ENCODE data around the gene PYY. TPM values are rescaled to one million over a fixed set of nuclear protein-coding genes. Genes with fewer than 3 reads are reported as not detected.

PYY gene
- total RNA-seq, 1 experiment from 2014 or later, result not detected

DNA sequence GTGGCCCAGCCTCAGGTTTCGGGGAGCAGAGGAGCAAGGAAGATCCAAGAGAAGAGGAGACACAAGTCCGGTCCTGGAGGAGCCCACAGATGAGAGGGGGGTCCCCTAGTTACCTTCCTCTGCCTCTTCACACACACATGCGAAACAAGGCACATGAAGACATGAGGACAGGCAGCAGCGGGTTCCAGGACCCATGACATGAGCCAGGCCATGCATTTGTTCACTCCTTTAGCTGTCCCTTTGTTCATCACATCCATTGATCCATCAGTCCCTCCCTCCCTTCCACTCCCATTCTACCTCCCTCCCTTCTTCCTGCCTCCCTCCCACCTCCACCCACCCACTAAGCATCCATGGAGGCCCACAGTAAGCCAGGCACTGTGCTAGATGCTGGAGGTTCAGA is 20.8 kb downstream of the PYY start:
- Histone ChIP-seq H3K4me3 (ENCODE audit: low read length) (no peak overlapping the region), H3K27ac (ENCODE audit: low read length) (no peak overlapping the region), H3K27me3 (ENCODE audit: low read length) (no peaks in the 10 kb centered on the region), H2AFZ (ENCODE audit: low read length) (no peak overlapping the region), H3K9me3 (ENCODE audit: low read length) (no peaks in the 10 kb centered on the region), H3K4me2 (ENCODE audit: low read length) (no peak overlapping the region), H3K79me2 (ENCODE audit: low read length) (no peaks in the 10 kb centered on the region), H3F3A (ENCODE audit: low read length, unreplicated experiment) (no peaks in the 10 kb centered on the region), H3K36me3 (ENCODE audit: low read depth, low read length) (no peaks in the 10 kb centered on the region), H3K9me2 (replicated peaks; ENCODE audit: low read length) (no peaks in the 10 kb centered on the region), H3K4me1 (ENCODE audit: insufficient read depth, low read length) (peaks cover 4% of the 10 kb centered on the region; the same call in 1 of the 2 replicates), H3K9ac (ENCODE audit: low read length) (no peak overlapping the region), H4K20me1 (ENCODE audit: low read length) (no peaks in the 10 kb centered on the region)
- ChIA-PET CTCF (interaction anchor here (0.6 kb wide), 1 partner anchor 47 kb away, joined by 10 read pairs; no protein-coding TSS in a partner anchor), POLR2A (ENCODE audit: unreplicated experiment) (no interaction called here)
- TF ChIP-seq, protein P1, sequence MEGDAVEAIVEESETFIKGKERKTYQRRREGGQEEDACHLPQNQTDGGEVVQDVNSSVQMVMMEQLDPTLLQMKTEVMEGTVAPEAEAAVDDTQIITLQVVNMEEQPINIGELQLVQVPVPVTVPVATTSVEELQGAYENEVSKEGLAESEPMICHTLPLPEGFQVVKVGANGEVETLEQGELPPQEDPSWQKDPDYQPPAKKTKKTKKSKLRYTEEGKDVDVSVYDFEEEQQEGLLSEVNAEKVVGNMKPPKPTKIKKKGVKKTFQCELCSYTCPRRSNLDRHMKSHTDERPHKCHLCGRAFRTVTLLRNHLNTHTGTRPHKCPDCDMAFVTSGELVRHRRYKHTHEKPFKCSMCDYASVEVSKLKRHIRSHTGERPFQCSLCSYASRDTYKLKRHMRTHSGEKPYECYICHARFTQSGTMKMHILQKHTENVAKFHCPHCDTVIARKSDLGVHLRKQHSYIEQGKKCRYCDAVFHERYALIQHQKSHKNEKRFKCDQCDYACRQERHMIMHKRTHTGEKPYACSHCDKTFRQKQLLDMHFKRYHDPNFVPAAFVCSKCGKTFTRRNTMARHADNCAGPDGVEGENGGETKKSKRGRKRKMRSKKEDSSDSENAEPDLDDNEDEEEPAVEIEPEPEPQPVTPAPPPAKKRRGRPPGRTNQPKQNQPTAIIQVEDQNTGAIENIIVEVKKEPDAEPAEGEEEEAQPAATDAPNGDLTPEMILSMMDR (conservative IDR thresholded peaks at IDR 0.05; ENCODE audit: low read depth, low read length), result no peak
- no peak for TF ChIP-seq EZH2 (IDR thresholded peaks at IDR 0.05; ENCODE audit: low read length, unreplicated experiment)
- TF ChIP-seq EZH2phosphoT487 (IDR thresholded peaks at IDR 0.05; ENCODE audit: borderline replicate concordance, low read length), result no peak
- intact Hi-C loops (cut with micrococcal nuclease), result no loop called here
- BruUV-seq (replicated peaks), result no TSS peak
- ATAC-seq (no peak), DNase-seq (no peak)

DNA sequence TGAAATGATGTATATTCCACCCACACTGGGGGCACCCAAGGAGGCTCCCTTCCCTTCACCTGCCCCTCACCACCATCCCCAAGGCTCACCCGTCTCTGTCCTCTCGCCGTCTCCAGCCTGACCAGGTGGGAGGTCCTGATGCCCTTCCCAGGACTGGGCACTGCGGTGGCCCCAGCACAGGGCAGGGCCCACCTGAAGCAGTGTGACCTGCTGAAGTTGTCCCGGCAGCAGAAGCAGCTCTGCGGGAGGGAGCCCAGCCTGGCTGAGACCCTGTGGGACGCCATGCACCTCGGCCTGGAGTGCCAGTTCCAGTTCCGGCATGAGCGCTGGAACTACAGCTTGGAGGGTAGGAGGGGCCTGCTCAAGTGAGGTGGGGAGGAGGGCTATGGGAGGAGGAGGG is 21.4 kb downstream of the PYY start:
- no peaks in the 10 kb centered on the region for H3K36me3 ChIP-seq (ENCODE audit: low read depth, low read length)
- ChIA-PET CTCF (no interaction called here), POLR2A (ENCODE audit: unreplicated experiment) (no interaction called here)
- peaks cover 9% of the 10 kb centered on the region for H3K4me1 ChIP-seq (ENCODE audit: insufficient read depth, low read length)
- H3K79me2 ChIP-seq (ENCODE audit: low read length), result no peaks in the 10 kb centered on the region
- H3K4me3 ChIP-seq (ENCODE audit: low read length), result no peak overlapping the region
- intact Hi-C loops (cut with micrococcal nuclease), result no loop called here
- no TSS peak for BruUV-seq (replicated peaks)
- no peaks in the 10 kb centered on the region for H3K9me2 ChIP-seq (replicated peaks; ENCODE audit: low read length)
- H3K9me3 ChIP-seq (ENCODE audit: low read length), result no peaks in the 10 kb centered on the region
- H3K9ac ChIP-seq (ENCODE audit: low read length), result no peak overlapping the region
- no peaks in the 10 kb centered on the region for H3F3A ChIP-seq (ENCODE audit: low read length, unreplicated experiment)
- no peaks in the 10 kb centered on the region for H3K27me3 ChIP-seq (ENCODE audit: low read length)
- TF ChIP-seq EZH2phosphoT487 (IDR thresholded peaks at IDR 0.05; ENCODE audit: borderline replicate concordance, low read length) (no peak), EZH2 (IDR thresholded peaks at IDR 0.05; ENCODE audit: low read length, unreplicated experiment) (no peak)
- TF ChIP-seq, protein P1 (conservative IDR thresholded peaks at IDR 0.05; ENCODE audit: low read depth, low read length), result no peak
- no peak overlapping the region for H2AFZ ChIP-seq (ENCODE audit: low read length)
- no peak overlapping the region for H3K4me2 ChIP-seq (ENCODE audit: low read length)
- no peak for ATAC-seq
- no peak for DNase-seq
- no peaks in the 10 kb centered on the region for H4K20me1 ChIP-seq (ENCODE audit: low read length)
- H3K27ac ChIP-seq (ENCODE audit: low read length), result no peak overlapping the region

DNA sequence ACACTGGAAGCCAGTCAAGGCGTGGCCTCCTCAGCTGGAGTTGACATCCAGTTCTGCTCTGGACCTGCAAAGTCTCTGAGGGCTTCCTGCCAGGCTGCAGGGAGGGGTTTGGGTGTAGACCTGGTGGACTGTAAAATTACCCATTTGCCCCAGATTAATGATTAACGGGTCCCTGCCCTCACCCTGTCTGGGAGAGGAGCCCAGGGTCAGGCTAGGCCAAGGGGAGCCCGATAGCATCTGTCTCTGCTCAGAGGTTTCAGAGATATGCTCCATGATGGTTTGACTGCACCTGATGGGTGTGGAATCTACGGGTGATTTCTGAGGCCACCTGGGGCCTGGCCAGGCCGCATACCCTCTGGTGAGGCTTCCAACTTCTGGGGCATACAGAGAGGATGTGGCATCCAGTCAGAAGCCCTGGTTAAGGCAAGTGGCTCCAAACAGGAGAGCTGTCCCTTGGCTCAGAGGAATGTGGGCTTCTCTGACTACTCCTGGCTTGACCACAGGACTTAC is 22.6 kb downstream of the PYY start:
- Histone ChIP-seq H3K9me3 (ENCODE audit: low read length) (no peaks in the 10 kb centered on the region), H3K4me1 (ENCODE audit: insufficient read depth, low read length) (peaks cover 11% of the 10 kb centered on the region), H3K9me2 (replicated peaks; ENCODE audit: low read length) (no peaks in the 10 kb centered on the region), H3K9ac (ENCODE audit: low read length) (no peak overlapping the region), H2AFZ (ENCODE audit: low read length) (no peak overlapping the region), H3K4me3 (ENCODE audit: low read length) (no peak overlapping the region), H3K27ac (ENCODE audit: low read length) (no peak overlapping the region), H3K27me3 (ENCODE audit: low read length) (peaks cover 7% of the 10 kb centered on the region; the same call in 1 of the 2 replicates), H4K20me1 (ENCODE audit: low read length) (no peaks in the 10 kb centered on the region), H3K4me2 (ENCODE audit: low read length) (no peak overlapping the region), H3K36me3 (ENCODE audit: low read depth, low read length) (no peaks in the 10 kb centered on the region), H3K79me2 (ENCODE audit: low read length) (no peaks in the 10 kb centered on the region), H3F3A (ENCODE audit: low read length, unreplicated experiment) (no peaks in the 10 kb centered on the region)
- ChIA-PET POLR2A (ENCODE audit: unreplicated experiment) (no interaction called here), CTCF (no interaction called here)
- DNase-seq, result no peak
- BruUV-seq (replicated peaks), result no TSS peak
- TF ChIP-seq EZH2 (IDR thresholded peaks at IDR 0.05; ENCODE audit: low read length, unreplicated experiment), result no peak
- TF ChIP-seq, protein P1 (conservative IDR thresholded peaks at IDR 0.05; ENCODE audit: low read depth, low read length), result no peak
- no peak for TF ChIP-seq EZH2phosphoT487 (IDR thresholded peaks at IDR 0.05; ENCODE audit: borderline replicate concordance, low read length)
- ATAC-seq, result no peak
- intact Hi-C loops (cut with micrococcal nuclease), result no loop called here
